SK-N-SH (cell line): ENCODE measurements around the gene PER2. TPM values are rescaled to one million over a fixed set of nuclear protein-coding genes. Genes with fewer than 3 reads are reported as not detected.

ENCODE experiments used
- CTCF ChIA-PET: fragments of 300-600, 350-600 bp; formaldehyde crosslinking; extraction: SDS; loops from one replicate; lab custom pipeline; 2021; lab: Yijun Ruan, JAX
- POLR2A ChIA-PET: fragments of 350-600 bp; sonication (Branson Sonifier 250); formaldehyde crosslinking; extraction: SDS; loops from one replicate; lab custom pipeline; 2020; ENCODE audit warnings: antibody characterized with exemption, inconsistent platforms; lab: Yijun Ruan, JAX
- DNase-seq: peaks from one replicate; pipeline ENCODE4 v3.0.0; 2012
- H2AFZ ChIP-seq: fragments of 200-600 bp; sonication (generic); 2 replicates; pipeline ENCODE4 v1.8.1; 2016; ENCODE audit warnings: antibody characterized with exemption, mild to moderate bottlenecking, low read depth
- H3F3A ChIP-seq: fragments of 200-600 bp; sonication (generic); replicated peaks from 2 replicates; pipeline ENCODE3; 2016; ENCODE audit warnings: antibody characterized with exemption, mild to moderate bottlenecking; ENCODE audit not compliant: insufficient read depth
- H3K27ac ChIP-seq, 2 experiments: fragments of 200-500 bp in 1 of 2; fragments of 200-600 bp in 1 of 2; sonication (Bioruptor generic) in 1 of 2; sonication (generic), shearing (Covaris generic) in 1 of 2; 2 replicates each; pipeline versions ENCODE4 v1.5.1 to v1.6.1; 2014 to 2016; ENCODE audit warnings: low read depth in 2 of 2, inconsistent platforms in 1 of 2, low read length in 1 of 2, mild to moderate bottlenecking in 1 of 2, mixed read lengths in 1 of 2
- H3K27me3 ChIP-seq: fragments of 200-600 bp; sonication (generic), shearing (Covaris generic); 2 replicates; pipeline ENCODE4 v1.6.1; 2016; ENCODE audit warnings: mixed run types; ENCODE audit not compliant: insufficient read depth
- H3K36me3 ChIP-seq, 2 experiments: fragments of 200-500 bp in 1 of 2; fragments of 200-600 bp in 1 of 2; sonication (Bioruptor generic) in 1 of 2; sonication (generic) in 1 of 2; replicated peaks in 1 of 2; 2 replicates each; pipeline versions ENCODE3 to v1.5.1; 2014 to 2016; ENCODE audit warnings: low read length in 1 of 2, mild to moderate bottlenecking in 1 of 2; ENCODE audit not compliant: insufficient read depth in 2 of 2, control insufficient read depth in 1 of 2
- H3K4me1 ChIP-seq, 2 experiments: fragments of 200-500 bp in 1 of 2; fragments of 200-600 bp in 1 of 2; sonication (Bioruptor generic) in 1 of 2; sonication (generic), shearing (Covaris generic) in 1 of 2; 2 replicates each; pipeline versions ENCODE4 v1.5.1 to v1.6.1; 2014 to 2016; ENCODE audit warnings: low read depth in 1 of 2, low read length in 1 of 2, mixed run types in 1 of 2; ENCODE audit not compliant: insufficient read depth in 2 of 2, control insufficient read depth in 1 of 2
- H3K4me2 ChIP-seq: fragments of 200-600 bp; sonication (generic), shearing (Covaris generic); 2 replicates; pipeline ENCODE4 v1.6.1; 2017; ENCODE audit warnings: mixed run types
- H3K4me3 ChIP-seq, 2 experiments: fragments of 200-500 bp in 1 of 2; fragments of 200-600 bp in 1 of 2; sonication (Bioruptor generic) in 1 of 2; sonication (generic), shearing (Covaris generic) in 1 of 2; 2 replicates each; pipeline versions ENCODE4 v1.5.1 to v1.8.1; 2014 to 2016; ENCODE audit warnings: low read depth in 2 of 2, inconsistent platforms in 1 of 2, low read length in 1 of 2, mild to moderate bottlenecking in 1 of 2, mixed read lengths in 1 of 2, moderate library complexity in 1 of 2
- H3K79me2 ChIP-seq: fragments of 200-600 bp; sonication (generic); 2 replicates; pipeline ENCODE4 v1.8.1; 2017; ENCODE audit warnings: mild to moderate bottlenecking; ENCODE audit not compliant: insufficient read depth
- H3K9ac ChIP-seq: fragments of 200-600 bp; sonication (generic); 2 replicates; pipeline ENCODE4 v1.6.1; 2017; ENCODE audit warnings: mixed run types
- H3K9me2 ChIP-seq: fragments of 200-600 bp; sonication (generic); 2 replicates; pipeline ENCODE4 v1.6.1; 2017; ENCODE audit warnings: mixed run types
- H3K9me3 ChIP-seq: fragments of 200-600 bp; sonication (generic); 2 replicates; pipeline ENCODE4 v1.6.1; 2017; ENCODE audit warnings: mixed run types, mild to moderate bottlenecking, moderate library complexity
- H4K20me1 ChIP-seq: fragments of 200-600 bp; sonication (generic); 2 replicates; pipeline ENCODE4 v1.6.1; 2017; ENCODE audit warnings: mild to moderate bottlenecking, mixed run types; ENCODE audit not compliant: insufficient read depth
- EP300 ChIP-seq, 2 experiments: IDR thresholded peaks; 2 replicates each; pipeline versions ENCODE4 v1.4.0 to v1.6.1; 2012; ENCODE audit warnings: borderline replicate concordance in 1 of 2, low read depth in 1 of 2, low read length in 1 of 2
- FOSL2 ChIP-seq: IDR thresholded peaks from 2 replicates; pipeline ENCODE4 v1.4.0; 2012; ENCODE audit warnings: low read depth, mild to moderate bottlenecking, moderate library complexity, borderline replicate concordance
- FOXJ3 ChIP-seq: sonication (generic); formaldehyde crosslinking; IDR thresholded peaks from 2 replicates; pipeline ENCODE4 v1.5.1; 2020; ENCODE audit warnings: mild to moderate bottlenecking, missing genetic modification reagents
- GATA2 ChIP-seq: sonication (generic); formaldehyde crosslinking; IDR thresholded peaks from 2 replicates; pipeline ENCODE4 v1.5.0; 2020; ENCODE audit warnings: mild to moderate bottlenecking, missing genetic modification reagents
- NFIC ChIP-seq: IDR thresholded peaks from 2 replicates; pipeline ENCODE4 v1.4.0; 2012; ENCODE audit warnings: borderline replicate concordance
- NRF1 ChIP-seq: IDR thresholded peaks from 2 replicates; pipeline ENCODE4 v1.6.1; 2012; ENCODE audit warnings: low read depth, mild to moderate bottlenecking, low read length
- POLR2AphosphoS5 ChIP-seq: IDR thresholded peaks from 2 replicates; pipeline ENCODE4 v1.6.1; 2012; ENCODE audit warnings: low read depth, low read length
- RCOR1 ChIP-seq: fragments of 150-350 bp; IDR thresholded peaks from 2 replicates; pipeline ENCODE4 v1.6.1; 2017; ENCODE audit warnings: antibody characterized with exemption, low read length
- YY1 ChIP-seq: IDR thresholded peaks from 2 replicates; pipeline ENCODE4 v1.4.0; 2012; ENCODE audit warnings: low read depth, mild to moderate bottlenecking
- WGBS: methylation state at CpG from one replicate; pipeline ENCODE4 v1.1.6; 2017; ENCODE audit warnings: low lambda C conversion rate; 5-methylcytosine and 5-hydroxymethylcytosine counted together
- polyA plus RNA-seq, 3 experiments: library from polyadenylated mRNA; depleted of rRNA; stranded (reverse); fragments of >200 nt; gene quantifications; 2 replicates each; pipeline ENCODE4 v1.2.3, GENCODE V29; 2012
- TF ChIP-seq, protein P1 (sequence below): IDR thresholded peaks from 2 replicates; pipeline ENCODE4 v1.6.1; 2012; ENCODE audit warnings: mild to moderate bottlenecking, low read depth, low read length, moderate library complexity
- TF ChIP-seq, protein P2 (sequence below): IDR thresholded peaks from 2 replicates; pipeline ENCODE4 v1.4.0; 2012; ENCODE audit warnings: low read depth, borderline replicate concordance
- TF ChIP-seq, protein P3 (sequence below): fragments of 200-600 bp; sonication (generic); IDR thresholded peaks from 2 replicates; pipeline ENCODE4 v1.6.1; 2017; ENCODE audit warnings: antibody characterized with exemption, mild to moderate bottlenecking, moderate library complexity
- TF ChIP-seq, protein P4 (sequence below): IDR thresholded peaks from 2 replicates; pipeline ENCODE4 v1.4.0; 2012; ENCODE audit warnings: low read depth

The PER2 gene
- polyA plus RNA-seq, 1 of the 3 experiments (the other 2 are of a cell fraction): 0.82 TPM

DNA sequence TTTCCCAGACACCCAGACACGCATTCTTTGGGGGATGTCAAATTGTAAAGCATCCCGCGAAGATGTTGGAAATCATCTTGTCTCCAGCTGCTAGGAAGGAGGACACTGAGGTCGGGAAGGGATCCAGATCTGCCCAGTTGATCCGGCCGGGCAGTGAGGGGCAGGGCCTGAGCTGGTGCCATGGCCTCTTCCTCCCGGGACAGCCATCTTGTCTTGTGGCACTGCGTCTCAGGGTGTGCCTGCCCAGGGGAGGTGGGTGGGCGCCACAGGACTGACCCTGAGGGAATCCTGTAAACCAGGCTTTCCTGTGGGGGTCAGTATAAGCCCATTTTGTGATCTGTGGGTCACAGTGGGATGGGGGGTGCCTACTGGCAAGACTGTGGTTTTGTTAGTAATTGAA is 42.0 kb upstream of the PER2 start:
- Histone ChIP-seq H3K9me2 (no peaks in the 10 kb centered on the region), H3K36me3 (peaks cover 24 to 63% of the 10 kb centered on the region in 2 experiments), H4K20me1 (0 out of 2 replicates have a peak, but pooled peaks cover 3% of the 10 kb centered on the region), H3K27ac (no peak overlapping the region), H3K9ac (no peak overlapping the region), H3K4me1 (peaks cover 0 to 10% of the 10 kb centered on the region in 2 experiments; a peak in 1 of 4 replicates), H2AFZ (no peak overlapping the region), H3K4me2 (no peak overlapping the region), H3K9me3 (no peaks in the 10 kb centered on the region), H3K27me3 (no peaks in the 10 kb centered on the region), H3K4me3 (no peak overlapping the region), H3K79me2 (peaks cover 24% of the 10 kb centered on the region), H3F3A (peaks cover 3% of the 10 kb centered on the region)
- ChIA-PET POLR2A (no interaction called here), CTCF (interaction anchor here (1.2 kb wide), 1 partner anchor 22 kb away, joined by 3 read pairs; no protein-coding TSS in a partner anchor)
- no peak for DNase-seq
- WGBS: 96% methylated on average over 6 of the region's 9 CpGs
- TF ChIP-seq, protein P1, sequence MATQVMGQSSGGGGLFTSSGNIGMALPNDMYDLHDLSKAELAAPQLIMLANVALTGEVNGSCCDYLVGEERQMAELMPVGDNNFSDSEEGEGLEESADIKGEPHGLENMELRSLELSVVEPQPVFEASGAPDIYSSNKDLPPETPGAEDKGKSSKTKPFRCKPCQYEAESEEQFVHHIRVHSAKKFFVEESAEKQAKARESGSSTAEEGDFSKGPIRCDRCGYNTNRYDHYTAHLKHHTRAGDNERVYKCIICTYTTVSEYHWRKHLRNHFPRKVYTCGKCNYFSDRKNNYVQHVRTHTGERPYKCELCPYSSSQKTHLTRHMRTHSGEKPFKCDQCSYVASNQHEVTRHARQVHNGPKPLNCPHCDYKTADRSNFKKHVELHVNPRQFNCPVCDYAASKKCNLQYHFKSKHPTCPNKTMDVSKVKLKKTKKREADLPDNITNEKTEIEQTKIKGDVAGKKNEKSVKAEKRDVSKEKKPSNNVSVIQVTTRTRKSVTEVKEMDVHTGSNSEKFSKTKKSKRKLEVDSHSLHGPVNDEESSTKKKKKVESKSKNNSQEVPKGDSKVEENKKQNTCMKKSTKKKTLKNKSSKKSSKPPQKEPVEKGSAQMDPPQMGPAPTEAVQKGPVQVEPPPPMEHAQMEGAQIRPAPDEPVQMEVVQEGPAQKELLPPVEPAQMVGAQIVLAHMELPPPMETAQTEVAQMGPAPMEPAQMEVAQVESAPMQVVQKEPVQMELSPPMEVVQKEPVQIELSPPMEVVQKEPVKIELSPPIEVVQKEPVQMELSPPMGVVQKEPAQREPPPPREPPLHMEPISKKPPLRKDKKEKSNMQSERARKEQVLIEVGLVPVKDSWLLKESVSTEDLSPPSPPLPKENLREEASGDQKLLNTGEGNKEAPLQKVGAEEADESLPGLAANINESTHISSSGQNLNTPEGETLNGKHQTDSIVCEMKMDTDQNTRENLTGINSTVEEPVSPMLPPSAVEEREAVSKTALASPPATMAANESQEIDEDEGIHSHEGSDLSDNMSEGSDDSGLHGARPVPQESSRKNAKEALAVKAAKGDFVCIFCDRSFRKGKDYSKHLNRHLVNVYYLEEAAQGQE: no peak
- TF ChIP-seq, protein P2, sequence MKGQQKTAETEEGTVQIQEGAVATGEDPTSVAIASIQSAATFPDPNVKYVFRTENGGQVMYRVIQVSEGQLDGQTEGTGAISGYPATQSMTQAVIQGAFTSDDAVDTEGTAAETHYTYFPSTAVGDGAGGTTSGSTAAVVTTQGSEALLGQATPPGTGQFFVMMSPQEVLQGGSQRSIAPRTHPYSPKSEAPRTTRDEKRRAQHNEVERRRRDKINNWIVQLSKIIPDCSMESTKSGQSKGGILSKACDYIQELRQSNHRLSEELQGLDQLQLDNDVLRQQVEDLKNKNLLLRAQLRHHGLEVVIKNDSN: no peak
- TF ChIP-seq NFIC (no peak), GATA2 (CRISPR knock-in tag) (no peak), YY1 (no peak), FOXJ3 (CRISPR knock-in tag) (no peak), FOSL2 (no peak), NRF1 (no peak), RCOR1 (no peak)
- TF ChIP-seq, protein P3, sequence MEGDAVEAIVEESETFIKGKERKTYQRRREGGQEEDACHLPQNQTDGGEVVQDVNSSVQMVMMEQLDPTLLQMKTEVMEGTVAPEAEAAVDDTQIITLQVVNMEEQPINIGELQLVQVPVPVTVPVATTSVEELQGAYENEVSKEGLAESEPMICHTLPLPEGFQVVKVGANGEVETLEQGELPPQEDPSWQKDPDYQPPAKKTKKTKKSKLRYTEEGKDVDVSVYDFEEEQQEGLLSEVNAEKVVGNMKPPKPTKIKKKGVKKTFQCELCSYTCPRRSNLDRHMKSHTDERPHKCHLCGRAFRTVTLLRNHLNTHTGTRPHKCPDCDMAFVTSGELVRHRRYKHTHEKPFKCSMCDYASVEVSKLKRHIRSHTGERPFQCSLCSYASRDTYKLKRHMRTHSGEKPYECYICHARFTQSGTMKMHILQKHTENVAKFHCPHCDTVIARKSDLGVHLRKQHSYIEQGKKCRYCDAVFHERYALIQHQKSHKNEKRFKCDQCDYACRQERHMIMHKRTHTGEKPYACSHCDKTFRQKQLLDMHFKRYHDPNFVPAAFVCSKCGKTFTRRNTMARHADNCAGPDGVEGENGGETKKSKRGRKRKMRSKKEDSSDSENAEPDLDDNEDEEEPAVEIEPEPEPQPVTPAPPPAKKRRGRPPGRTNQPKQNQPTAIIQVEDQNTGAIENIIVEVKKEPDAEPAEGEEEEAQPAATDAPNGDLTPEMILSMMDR: no peak

DNA sequence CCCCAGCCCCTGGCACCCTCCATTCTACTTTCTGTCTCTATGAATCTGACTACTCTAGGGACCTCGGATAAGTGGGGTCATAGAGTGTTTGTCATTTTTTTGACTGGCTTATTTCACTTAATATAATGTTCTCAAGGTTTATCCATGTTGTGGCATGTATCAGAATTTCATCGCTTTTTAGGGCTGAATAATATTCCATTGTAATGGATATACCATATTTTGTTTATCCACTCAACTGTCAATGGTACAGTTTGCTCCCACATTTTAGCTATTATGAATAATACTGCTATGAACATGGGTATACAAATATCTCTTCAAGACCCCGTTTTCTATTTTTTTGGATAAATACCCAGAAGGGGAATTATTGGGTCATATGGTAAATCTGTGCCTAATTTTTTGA is 39.3 kb upstream of the PER2 start:
- TF ChIP-seq POLR2AphosphoS5: no peak
- no peak for TF ChIP-seq EP300 (IDR thresholded peaks at IDR 0.05; ENCODE audit: borderline replicate concordance in 1 of 2, low read depth in 1 of 2, low read length in 1 of 2)
- TF ChIP-seq, protein P4, sequence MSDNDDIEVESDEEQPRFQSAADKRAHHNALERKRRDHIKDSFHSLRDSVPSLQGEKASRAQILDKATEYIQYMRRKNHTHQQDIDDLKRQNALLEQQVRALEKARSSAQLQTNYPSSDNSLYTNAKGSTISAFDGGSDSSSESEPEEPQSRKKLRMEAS: no peak
- ChIA-PET CTCF (interaction anchor here (0.6 to 1.4 kb wide), 3 partner anchors 14 to 19 kb away, joined by 3 to 5 read pairs (median 3); no protein-coding TSS in a partner anchor), POLR2A (interaction anchor here (0.6 kb wide), 1 partner anchor 8 kb away, joined by 3 read pairs; no protein-coding TSS in a partner anchor)
- Histone ChIP-seq H3K9me3 (no peaks in the 10 kb centered on the region), H3K4me2 (no peak overlapping the region), H4K20me1 (0 out of 2 replicates have a peak, but pooled peaks cover 3% of the 10 kb centered on the region), H3K4me1 (peaks cover 0 to 10% of the 10 kb centered on the region in 2 experiments; a peak in 1 of 4 replicates), H3F3A (peaks cover 3% of the 10 kb centered on the region), H3K9me2 (no peaks in the 10 kb centered on the region), H2AFZ (no peak overlapping the region), H3K27me3 (no peaks in the 10 kb centered on the region), H3K27ac (no peak overlapping the region), H3K36me3 (peaks cover 16 to 43% of the 10 kb centered on the region in 2 experiments), H3K9ac (no peak overlapping the region), H3K79me2 (peaks cover 42% of the 10 kb centered on the region), H3K4me3 (no peak overlapping the region)
- DNase-seq: no peak
- WGBS: 91% methylated on average over 3 of the region's 3 CpGs
